ENCODE results near the gene TPSB2. TPM values are rescaled to one million over a fixed set of nuclear protein-coding genes. Genes with fewer than 3 reads are reported as not detected.

The TPSB2 gene
- total and polyA plus RNA-seq, 9 of the 15 experiments (the other 6 are each of a cell fraction or from before 2014, with no cell fraction given), result 0.18 TPM; not detected in 8

- 0 out of 2 replicates have a peak, but pooled peaks have one; percentile 9 for TF ChIP-seq GABPB1 (CRISPR knock-in tag; IDR thresholded peaks at IDR 0.05)
- TF ChIP-seq ZNF143 (CRISPR knock-in tag; IDR thresholded peaks at IDR 0.05), result peak; percentile 30; the same call in 1 of the 2 replicates
- TF ChIP-seq MCM3 (IDR thresholded peaks at IDR 0.05), result no peak
- no peak for TF ChIP-seq ZFPM2 (CRISPR knock-in tag; IDR thresholded peaks at IDR 0.05)
- TF ChIP-seq TRIM24 (IDR thresholded peaks at IDR 0.05), result no peak
- TF ChIP-seq ZNF586 (CRISPR knock-in tag; conservative IDR thresholded peaks at IDR 0.05), result no peak
- no peak for TF ChIP-seq ARID1B (IDR thresholded peaks at IDR 0.05)
- TF ChIP-seq CTBP1 (IDR thresholded peaks at IDR 0.05; ENCODE audit: borderline replicate concordance), result no peak; the same call in 1 of the 2 replicates
- TF ChIP-seq ZNF165 (CRISPR knock-in tag; IDR thresholded peaks at IDR 0.05; ENCODE audit: borderline replicate concordance), result no peak
- 0 out of 2 replicates have a peak, but pooled peaks have one; percentile 34 for TF ChIP-seq ZNF740 (CRISPR knock-in tag; IDR thresholded peaks at IDR 0.05)
- TF ChIP-seq ZNF740 (tag; IDR thresholded peaks at IDR 0.05), result no peak
- TF ChIP-seq, protein P1, sequence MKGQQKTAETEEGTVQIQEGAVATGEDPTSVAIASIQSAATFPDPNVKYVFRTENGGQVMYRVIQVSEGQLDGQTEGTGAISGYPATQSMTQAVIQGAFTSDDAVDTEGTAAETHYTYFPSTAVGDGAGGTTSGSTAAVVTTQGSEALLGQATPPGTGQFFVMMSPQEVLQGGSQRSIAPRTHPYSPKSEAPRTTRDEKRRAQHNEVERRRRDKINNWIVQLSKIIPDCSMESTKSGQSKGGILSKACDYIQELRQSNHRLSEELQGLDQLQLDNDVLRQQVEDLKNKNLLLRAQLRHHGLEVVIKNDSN (CRISPR knock-in tag; IDR thresholded peaks at IDR 0.05), result peak; percentile 17; the same call in 1 of the 2 replicates
- no peak for TF ChIP-seq SRF (CRISPR knock-in tag; IDR thresholded peaks at IDR 0.05)
- no peak for TF ChIP-seq EWSR1 (IDR thresholded peaks at IDR 0.05; ENCODE audit: borderline replicate concordance, low read depth, partially characterized antibody)
- no peak for TF ChIP-seq ZNF274 (IDR thresholded peaks at IDR 0.05; ENCODE audit: borderline replicate concordance, low read depth, low read length)
- TF ChIP-seq CBFA2T2 (conservative IDR thresholded peaks at IDR 0.05), result no peak
- no peak for TF ChIP-seq TBP (optimal IDR thresholded peaks at IDR 0.05; ENCODE audit: low read depth, low read length)
- TF ChIP-seq, protein P2, sequence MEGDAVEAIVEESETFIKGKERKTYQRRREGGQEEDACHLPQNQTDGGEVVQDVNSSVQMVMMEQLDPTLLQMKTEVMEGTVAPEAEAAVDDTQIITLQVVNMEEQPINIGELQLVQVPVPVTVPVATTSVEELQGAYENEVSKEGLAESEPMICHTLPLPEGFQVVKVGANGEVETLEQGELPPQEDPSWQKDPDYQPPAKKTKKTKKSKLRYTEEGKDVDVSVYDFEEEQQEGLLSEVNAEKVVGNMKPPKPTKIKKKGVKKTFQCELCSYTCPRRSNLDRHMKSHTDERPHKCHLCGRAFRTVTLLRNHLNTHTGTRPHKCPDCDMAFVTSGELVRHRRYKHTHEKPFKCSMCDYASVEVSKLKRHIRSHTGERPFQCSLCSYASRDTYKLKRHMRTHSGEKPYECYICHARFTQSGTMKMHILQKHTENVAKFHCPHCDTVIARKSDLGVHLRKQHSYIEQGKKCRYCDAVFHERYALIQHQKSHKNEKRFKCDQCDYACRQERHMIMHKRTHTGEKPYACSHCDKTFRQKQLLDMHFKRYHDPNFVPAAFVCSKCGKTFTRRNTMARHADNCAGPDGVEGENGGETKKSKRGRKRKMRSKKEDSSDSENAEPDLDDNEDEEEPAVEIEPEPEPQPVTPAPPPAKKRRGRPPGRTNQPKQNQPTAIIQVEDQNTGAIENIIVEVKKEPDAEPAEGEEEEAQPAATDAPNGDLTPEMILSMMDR (IDR thresholded peaks at IDR 0.05 in 2 of 3, conservative IDR thresholded peaks at IDR 0.05 in 1 of 3; ENCODE audit: insufficient read depth in 2 of 3, low read depth in 1 of 3, low read length in 3 of 3), result 0 out of 6 replicates have a peak, but pooled peaks of 1 of the 3 experiments have one; percentile 23
- no peak for TF ChIP-seq ILK (tag; IDR thresholded peaks at IDR 0.05; ENCODE audit: borderline replicate concordance, low read depth)
- no peak for TF ChIP-seq THRAP3 (IDR thresholded peaks at IDR 0.05; ENCODE audit: borderline replicate concordance)
- no peak for TF ChIP-seq MNT (conservative IDR thresholded peaks at IDR 0.05)
These were observed 9.8 kb downstream of the TPSB2 start (continued) for GRCh38 chr16:1220098-1220728.

All from K562 (cell line).